GM12878 (cell line): ENCODE data around the gene SH2D5. TPM values are rescaled to one million over a fixed set of nuclear protein-coding genes. Genes with fewer than 3 reads are reported as not detected.

ENCODE experiments used
- ATAC-seq: fragments of 200-7000 bp; cut with Tn5 transposase; 3 replicates; pipeline ENCODE4 v1.9.1; 2020; ENCODE audit warnings: mild to moderate bottlenecking, moderate library complexity
- BruUV-seq: library from RNA; stranded (reverse); fragments of 400-500 nt; replicated peaks from 2 replicates; lab custom pipeline; 2021; lab: Mats Ljungman, UMichigan
- CTCF ChIA-PET: fragments of 300-600 bp; sonication (Branson Sonifier 250); formaldehyde crosslinking; extraction: SDS; loops from one replicate; lab custom pipeline; 2021; ENCODE audit warnings: inconsistent platforms; lab: Yijun Ruan, JAX
- POLR2A ChIA-PET: fragments of 350-600 bp; formaldehyde crosslinking; extraction: SDS; loops from one replicate; lab custom pipeline; 2021; ENCODE audit warnings: inconsistent platforms; lab: Charles Lee
- RAD21 ChIA-PET: fragments of 300-600 bp; sonication (Branson Sonifier 250); formaldehyde crosslinking; loops from one replicate; lab custom pipeline; 2023; ENCODE audit warnings: antibody characterized with exemption; ENCODE audit not compliant: unreplicated experiment; lab: Charles Lee
- SMC1A ChIA-PET: fragments of 300-600 bp; sonication (Branson Sonifier 250); formaldehyde crosslinking; loops from one replicate; lab custom pipeline; 2023; ENCODE audit not compliant: unreplicated experiment, uncharacterized antibody; lab: Charles Lee
- DNase-seq: peaks from one replicate; pipeline ENCODE4 v3.0.0-alpha.2; 2011; ENCODE audit warnings: low read depth, low spot score
- FAIRE-seq: peaks from 3 replicates; lab custom pipeline; 2011; peaks lifted over from hg19 to GRCh38; lab: Jason Lieb, UNC
- H2AFZ ChIP-seq: 2 replicates; pipeline ENCODE4 v1.6.0; 2011; ENCODE audit warnings: low read depth, low read length, control low read depth; ENCODE audit not compliant: control insufficient read depth
- H3K27ac ChIP-seq: 2 replicates; pipeline ENCODE4 v1.5.1; 2011; ENCODE audit warnings: control low read depth; ENCODE audit not compliant: control insufficient read depth, insufficient read depth
- H3K27me3 ChIP-seq, 2 experiments: replicated peaks in 1 of 2; 2 replicates each; pipeline versions ENCODE4 v1.6.0 to v1.6.1; 2011; ENCODE audit warnings: low read length in 1 of 2; ENCODE audit not compliant: control insufficient read depth in 2 of 2, insufficient read depth in 2 of 2
- H3K36me3 ChIP-seq, 2 experiments: 2 replicates each; pipeline ENCODE4 v1.5.1; 2011; ENCODE audit warnings: low read length in 1 of 2; ENCODE audit not compliant: control insufficient read depth in 2 of 2, insufficient read depth in 2 of 2
- H3K4me1 ChIP-seq: 2 replicates; pipeline ENCODE4 v1.6.1; 2011; ENCODE audit warnings: mild to moderate bottlenecking, low read length, moderate library complexity, mixed read lengths; ENCODE audit not compliant: control insufficient read depth, insufficient read depth
- H3K4me2 ChIP-seq: 2 replicates; pipeline ENCODE4 v1.6.0; 2011; ENCODE audit warnings: control low read depth; ENCODE audit not compliant: control insufficient read depth, insufficient read depth
- H3K4me3 ChIP-seq: fragments of 200-600 bp; sonication (generic); 2 replicates; pipeline ENCODE4 v1.5.1; 2016
- H3K79me2 ChIP-seq: 2 replicates; pipeline ENCODE4 v1.6.0; 2011; ENCODE audit warnings: low read length; ENCODE audit not compliant: control insufficient read depth, insufficient read depth
- H3K9ac ChIP-seq: 2 replicates; pipeline ENCODE4 v1.8.0; 2011; ENCODE audit warnings: low read length, control low read depth, mixed read lengths; ENCODE audit not compliant: control insufficient read depth, insufficient read depth
- H3K9me3 ChIP-seq: replicated peaks from 3 replicates; pipeline ENCODE4 v1.5.1; 2011; ENCODE audit warnings: mild to moderate bottlenecking, low read length; ENCODE audit not compliant: control insufficient read depth, insufficient read depth
- H4K20me1 ChIP-seq: 2 replicates; pipeline ENCODE4 v1.6.0; 2011; ENCODE audit not compliant: control insufficient read depth, insufficient read depth
- ATF3 ChIP-seq: IDR thresholded peaks from 2 replicates; pipeline ENCODE4 v1.6.1; 2011; ENCODE audit warnings: low read depth, mild to moderate bottlenecking, low read length, moderate library complexity, borderline replicate concordance; ENCODE audit errors: extremely low read depth
- BACH1 ChIP-seq: fragments of 450-650 bp; IDR thresholded peaks from 2 replicates; pipeline ENCODE4 v1.6.1; 2017; ENCODE audit warnings: mild to moderate bottlenecking, borderline replicate concordance
- CBX3 ChIP-seq: fragments of 200-600 bp; sonication (generic); IDR thresholded peaks from 2 replicates; pipeline ENCODE4 v1.6.1; 2016; ENCODE audit warnings: low read depth, borderline replicate concordance
- CTCF ChIP-seq, 3 experiments: IDR thresholded peaks in 2 of 3; conservative IDR thresholded peaks in 1 of 3; 2 replicates each; pipeline ENCODE4 v1.5.1; 2011; ENCODE audit warnings: low read depth in 3 of 3, low read length in 3 of 3, mild to moderate bottlenecking in 3 of 3, control low read depth in 2 of 3, moderate library complexity in 2 of 3, inconsistent platforms in 1 of 3, mixed read lengths in 1 of 3; ENCODE audit not compliant: control insufficient read depth in 2 of 3, insufficient read depth in 1 of 3; ENCODE audit errors: extremely low read depth in 1 of 3
- EZH2 ChIP-seq: IDR thresholded peaks from 2 replicates; pipeline ENCODE4 v1.6.1; 2012; ENCODE audit warnings: low read depth, mild to moderate bottlenecking, control low read depth, inconsistent platforms, low read length, borderline replicate concordance; ENCODE audit not compliant: control insufficient read depth
- LARP7 ChIP-seq: fragments of 450-650 bp; IDR thresholded peaks from 2 replicates; pipeline ENCODE4 v1.6.1; 2017; ENCODE audit warnings: mild to moderate bottlenecking
- MEF2A ChIP-seq: IDR thresholded peaks from 2 replicates; pipeline ENCODE4 v1.6.1; 2011; ENCODE audit warnings: low read depth, mild to moderate bottlenecking, low read length, moderate library complexity; ENCODE audit not compliant: insufficient read depth
- NFIC ChIP-seq: IDR thresholded peaks from 2 replicates; pipeline ENCODE4 v1.6.1; 2012; ENCODE audit warnings: low read depth, mild to moderate bottlenecking, inconsistent platforms, low read length, moderate library complexity
- NFXL1 ChIP-seq: fragments of 450-650 bp; IDR thresholded peaks from 2 replicates; pipeline ENCODE4 v1.6.1; 2017; ENCODE audit warnings: antibody characterized with exemption, mild to moderate bottlenecking, borderline replicate concordance
- NR2C1 ChIP-seq: fragments of 450-650 bp; IDR thresholded peaks from 2 replicates; pipeline ENCODE4 v1.6.1; 2017; ENCODE audit warnings: antibody characterized with exemption, mild to moderate bottlenecking, moderate library complexity
- NRF1 ChIP-seq: conservative IDR thresholded peaks from 2 replicates; pipeline ENCODE4 v1.6.1; 2011; ENCODE audit warnings: mild to moderate bottlenecking, low read depth, low read length, improper control_type of control experiment
- PBX3 ChIP-seq: IDR thresholded peaks from 2 replicates; pipeline ENCODE4 v1.6.1; 2011; ENCODE audit warnings: mild to moderate bottlenecking, low read depth, low read length, moderate library complexity; ENCODE audit not compliant: insufficient replicate concordance
- RELB ChIP-seq: fragments of 450-650 bp; IDR thresholded peaks from 2 replicates; pipeline ENCODE4 v1.6.1; 2017; ENCODE audit warnings: low read depth, mild to moderate bottlenecking, moderate library complexity
- WRNIP1 ChIP-seq: IDR thresholded peaks from 2 replicates; pipeline ENCODE4 v1.6.1; 2011; ENCODE audit warnings: low read depth, low read length, improper control_type of control experiment, borderline replicate concordance
- ZNF24 ChIP-seq: fragments of 450-650 bp; IDR thresholded peaks from 2 replicates; pipeline ENCODE4 v1.6.1; 2017; ENCODE audit warnings: antibody characterized with exemption, mild to moderate bottlenecking
- ZSCAN29 ChIP-seq: fragments of 450-650 bp; IDR thresholded peaks from 2 replicates; pipeline ENCODE4 v1.6.1; 2017; ENCODE audit warnings: mild to moderate bottlenecking, moderate library complexity
- WGBS: methylation state at CpG from one replicate; pipeline ENCODE4 v1.1.6; 2016; ENCODE audit warnings: low lambda C conversion rate; ENCODE audit not compliant: insufficient replicate concordance, insufficient coverage; ENCODE audit errors: missing lambda C conversion rate; 5-methylcytosine and 5-hydroxymethylcytosine counted together
- in situ Hi-C: fragments of 300-500 bp; cut with MboI; formaldehyde crosslinking; loops from 9 replicates; pipeline ENCODE4 v1.14.3; 2018; ENCODE audit warnings: mixed read lengths
- intact Hi-C: fragments of 100-400 bp; cut with micrococcal nuclease; formaldehyde crosslinking; loops from one replicate; pipeline ENCODE4 v1.14.2; 2022; ENCODE audit not compliant: unreplicated experiment
- polyA plus RNA-seq, 11 experiments: library from polyadenylated mRNA; depleted of rRNA in 4 of 11; unstranded in 6 of 11; stranded (reverse) in 5 of 11; fragments of >200 nt; fragmentation: Nextera tagmentation in 4 of 11; fragmentation: Illumina TruSeq in 1 of 11; extraction: Ambion mirVana in 4 of 11; extraction: Trizol in 1 of 11; gene quantifications; 1 replicate in 1 of 11; 2 replicates in 10 of 11; pipeline versions ENCODE4 v1.2.1 to v1.2.3, GENCODE V29; 2011 to 2016; ENCODE audit warnings: inconsistent platforms in 2 of 11, missing spikeins in 2 of 11, low read depth in 1 of 11
- total RNA-seq, 4 experiments: library from RNA; depleted of rRNA in 3 of 4; stranded (reverse); fragments of >200 nt in 3 of 4; fragmentation: Illumina TruSeq in 1 of 4; extraction: Trizol in 1 of 4; gene quantifications; 2 replicates each; pipeline versions ENCODE4 v1.2.1 to v1.2.3, GENCODE V29; 2013 to 2021

The SH2D5 gene
- total and polyA plus RNA-seq, 10 of the 15 experiments (the other 5 are each of a cell fraction or from before 2014, with no cell fraction given) = 0.03 to 0.62 (median 0.20) TPM; not detected in 3

GRCh38 chr1:20724364-20725188, 7.9 kb downstream of the SH2D5 start:
- H3K4me1 ChIP-seq = no peaks in the 10 kb centered on the region
- FAIRE-seq = no peak
- no peak overlapping the region for H2AFZ ChIP-seq
- no peak overlapping the region for H3K27ac ChIP-seq
- H3K4me2 ChIP-seq = no peak overlapping the region
- H3K4me3 ChIP-seq = no peak overlapping the region
- DNase-seq = no peak
- no peaks in the 10 kb centered on the region for H3K79me2 ChIP-seq
- no peaks in the 10 kb centered on the region for H4K20me1 ChIP-seq
- in situ Hi-C loops = no loop called here
- H3K27me3 ChIP-seq = no peaks in the 10 kb centered on the region; a peak in 1 of 4 replicates
- no TSS peak for BruUV-seq
- H3K9ac ChIP-seq = no peak overlapping the region
- ChIA-PET RAD21 (no interaction called here), SMC1A (no interaction called here), CTCF (interaction anchor here (0.8 kb wide), 1 partner anchor 8 kb away, joined by 3 read pairs; the partner anchor contains the start of gene SH2D5), POLR2A (interaction anchor here (0.6 kb wide), 1 partner anchor 431 kb away, joined by 4 read pairs; no protein-coding TSS in a partner anchor)
- no peak for TF ChIP-seq NFXL1
- no peak for TF ChIP-seq PBX3
- no peak for TF ChIP-seq WRNIP1
- TF ChIP-seq LARP7 = no peak
- TF ChIP-seq NRF1 = no peak
- no peak for TF ChIP-seq ATF3
- no peak for TF ChIP-seq ZNF24
- no peak for TF ChIP-seq RELB
- TF ChIP-seq BACH1 = no peak
- no peak for TF ChIP-seq NR2C1
- TF ChIP-seq MEF2A = no peak
- no peak for TF ChIP-seq CBX3
- TF ChIP-seq CTCF (IDR thresholded peaks at IDR 0.05 in 2 of 3, conservative IDR thresholded peaks at IDR 0.05 in 1 of 3; ENCODE audit: control insufficient read depth in 2 of 3, extremely low read depth in 1 of 3, insufficient read depth in 1 of 3, low read depth in 3 of 3, low read length in 3 of 3) = no peak
- TF ChIP-seq NFIC = no peak
- TF ChIP-seq ZSCAN29 = no peak
- no peak for TF ChIP-seq EZH2
- WGBS = 61% methylated on average over 17 of the region's 17 CpGs
- intact Hi-C loops = no loop called here
- ATAC-seq = no peak
- H3K9me3 ChIP-seq = no peaks in the 10 kb centered on the region
- H3K36me3 ChIP-seq = no peaks in the 10 kb centered on the region
